ENCODE results near the gene DAGLB. TPM values are rescaled to one million over a fixed set of nuclear protein-coding genes. Genes with fewer than 3 reads are reported as not detected.

DAGLB gene
- total RNA-seq, 1 experiment from 2014 or later = 22.3 TPM

DNA sequence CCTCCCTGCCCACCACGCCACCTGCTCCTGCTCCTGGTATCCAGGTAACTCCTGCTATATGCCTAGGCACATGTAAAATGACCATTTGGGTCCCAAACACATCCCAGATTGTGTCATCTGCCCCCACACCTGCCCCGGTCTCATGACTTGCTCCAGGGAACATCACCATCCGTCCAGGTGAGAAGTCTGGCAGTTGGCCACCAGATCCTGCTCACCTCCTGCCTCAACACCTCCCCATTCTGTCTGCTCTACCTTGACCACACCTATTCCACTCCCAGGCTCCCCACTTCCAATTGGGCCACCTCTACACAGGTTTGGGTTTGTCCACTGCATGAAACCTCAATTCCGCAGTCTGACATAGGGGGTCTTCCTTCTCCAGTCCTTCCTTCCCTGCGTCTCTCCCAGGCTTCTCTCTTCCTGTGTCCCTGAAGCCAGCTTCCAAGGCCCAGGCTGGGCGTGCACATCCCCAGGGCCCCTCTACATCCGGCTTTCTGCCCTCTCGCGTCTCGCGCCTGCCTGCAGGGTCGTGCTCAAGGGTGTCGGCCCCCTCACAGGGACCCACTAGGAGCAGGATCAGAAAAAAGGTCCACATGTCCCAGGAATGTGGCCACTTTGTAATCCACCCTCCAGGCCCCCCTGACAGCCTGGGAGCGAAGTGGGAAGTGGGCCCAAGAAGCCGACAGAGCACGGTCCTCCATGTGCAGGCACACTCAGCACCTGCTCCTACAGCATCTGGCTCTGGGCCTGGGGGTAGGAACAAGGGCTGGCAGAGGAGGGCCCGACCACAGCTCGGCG, 49.3 kb upstream of the DAGLB start:
- Histone ChIP-seq H3K4me1 (ENCODE audit: control insufficient read depth, insufficient read depth, low read length) (no peaks in the 10 kb centered on the region), H3K36me3 (ENCODE audit: control insufficient read depth, insufficient read depth, low read length) (no peaks in the 10 kb centered on the region), H3K27ac (ENCODE audit: low read length) (no peak overlapping the region), H3K9me3 (ENCODE audit: control insufficient read depth, insufficient read depth, low read depth, low read length) (no peaks in the 10 kb centered on the region), H3K4me3 (ENCODE audit: low read depth in 2 of 2, low read length in 2 of 2) (no peak overlapping the region), H3K27me3 (ENCODE audit: control insufficient read depth, insufficient read depth, low read length) (no peaks in the 10 kb centered on the region)
- CTCF ChIA-PET = no interaction called here
- in situ Hi-C loops (cut with HindIII; ENCODE audit: low pct_unique_long_range_greater_than_20kb, low sequenced_read_pairs) = no loop called here
- POLR2A ChIA-PET = no interaction called here
- ATAC-seq = 0 out of 2 replicates have a peak, but pooled peaks have one; percentile 17
- TF ChIP-seq, protein P1, sequence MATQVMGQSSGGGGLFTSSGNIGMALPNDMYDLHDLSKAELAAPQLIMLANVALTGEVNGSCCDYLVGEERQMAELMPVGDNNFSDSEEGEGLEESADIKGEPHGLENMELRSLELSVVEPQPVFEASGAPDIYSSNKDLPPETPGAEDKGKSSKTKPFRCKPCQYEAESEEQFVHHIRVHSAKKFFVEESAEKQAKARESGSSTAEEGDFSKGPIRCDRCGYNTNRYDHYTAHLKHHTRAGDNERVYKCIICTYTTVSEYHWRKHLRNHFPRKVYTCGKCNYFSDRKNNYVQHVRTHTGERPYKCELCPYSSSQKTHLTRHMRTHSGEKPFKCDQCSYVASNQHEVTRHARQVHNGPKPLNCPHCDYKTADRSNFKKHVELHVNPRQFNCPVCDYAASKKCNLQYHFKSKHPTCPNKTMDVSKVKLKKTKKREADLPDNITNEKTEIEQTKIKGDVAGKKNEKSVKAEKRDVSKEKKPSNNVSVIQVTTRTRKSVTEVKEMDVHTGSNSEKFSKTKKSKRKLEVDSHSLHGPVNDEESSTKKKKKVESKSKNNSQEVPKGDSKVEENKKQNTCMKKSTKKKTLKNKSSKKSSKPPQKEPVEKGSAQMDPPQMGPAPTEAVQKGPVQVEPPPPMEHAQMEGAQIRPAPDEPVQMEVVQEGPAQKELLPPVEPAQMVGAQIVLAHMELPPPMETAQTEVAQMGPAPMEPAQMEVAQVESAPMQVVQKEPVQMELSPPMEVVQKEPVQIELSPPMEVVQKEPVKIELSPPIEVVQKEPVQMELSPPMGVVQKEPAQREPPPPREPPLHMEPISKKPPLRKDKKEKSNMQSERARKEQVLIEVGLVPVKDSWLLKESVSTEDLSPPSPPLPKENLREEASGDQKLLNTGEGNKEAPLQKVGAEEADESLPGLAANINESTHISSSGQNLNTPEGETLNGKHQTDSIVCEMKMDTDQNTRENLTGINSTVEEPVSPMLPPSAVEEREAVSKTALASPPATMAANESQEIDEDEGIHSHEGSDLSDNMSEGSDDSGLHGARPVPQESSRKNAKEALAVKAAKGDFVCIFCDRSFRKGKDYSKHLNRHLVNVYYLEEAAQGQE (IDR thresholded peaks at IDR 0.05; ENCODE audit: insufficient read depth in 1 of 2, low read depth in 2 of 2, low read length in 1 of 2) = no peak
- no peak for TF ChIP-seq CTCF (IDR thresholded peaks at IDR 0.05)
- TF ChIP-seq POLR2AphosphoS5 (IDR thresholded peaks at IDR 0.05; ENCODE audit: low read depth, low read length) = no peak
- no peak for TF ChIP-seq SIN3A (IDR thresholded peaks at IDR 0.05; ENCODE audit: borderline replicate concordance, insufficient read depth, low read depth, low read length)
- TF ChIP-seq TCF7L2 (IDR thresholded peaks at IDR 0.05; ENCODE audit: low read depth, low read length) = no peak
- no TSS peak for BruUV-seq (replicated peaks)
- DNase-seq (ENCODE audit: low read depth, low spot score) = no peak
- intact Hi-C loops (cut with micrococcal nuclease; ENCODE audit: unreplicated experiment) = no loop called here

GRCh38 chr7:6495597-6496262, 48.0 kb upstream of the DAGLB start:
- intact Hi-C loops (cut with micrococcal nuclease; ENCODE audit: unreplicated experiment) (no loop called here), in situ Hi-C loops (cut with HindIII; ENCODE audit: low pct_unique_long_range_greater_than_20kb, low sequenced_read_pairs) (no loop called here)
- ATAC-seq (no peak), DNase-seq (ENCODE audit: low read depth, low spot score) (no peak)
- Histone ChIP-seq H3K9me3 (ENCODE audit: control insufficient read depth, insufficient read depth, low read depth, low read length) (no peaks in the 10 kb centered on the region), H3K27ac (ENCODE audit: low read length) (no peak overlapping the region), H3K27me3 (ENCODE audit: control insufficient read depth, insufficient read depth, low read length) (no peaks in the 10 kb centered on the region), H3K4me1 (ENCODE audit: control insufficient read depth, insufficient read depth, low read length) (no peaks in the 10 kb centered on the region), H3K4me3 (ENCODE audit: low read depth in 2 of 2, low read length in 2 of 2) (no peak overlapping the region), H3K36me3 (ENCODE audit: control insufficient read depth, insufficient read depth, low read length) (no peaks in the 10 kb centered on the region)
- no TSS peak for BruUV-seq (replicated peaks)
- TF ChIP-seq CTCF (IDR thresholded peaks at IDR 0.05) (no peak), SIN3A (IDR thresholded peaks at IDR 0.05; ENCODE audit: borderline replicate concordance, insufficient read depth, low read depth, low read length) (no peak), POLR2AphosphoS5 (IDR thresholded peaks at IDR 0.05; ENCODE audit: low read depth, low read length) (no peak), TCF7L2 (IDR thresholded peaks at IDR 0.05; ENCODE audit: low read depth, low read length) (no peak)
- TF ChIP-seq, protein P1 (IDR thresholded peaks at IDR 0.05; ENCODE audit: insufficient read depth in 1 of 2, low read depth in 2 of 2, low read length in 1 of 2) = no peak
- ChIA-PET CTCF (interaction anchor here (0.6 kb wide), 1 partner anchor 63 kb away, joined by 6 read pairs; no protein-coding TSS in a partner anchor), POLR2A (interaction anchor here (0.6 kb wide), 1 partner anchor 18 kb away, joined by 4 read pairs; no protein-coding TSS in a partner anchor)

Data from Panc1 (cell line).